Naive B cell (primary cell): ENCODE results near the gene TEX35. TPM values are rescaled to one million over a fixed set of nuclear protein-coding genes. Genes with fewer than 3 reads are reported as not detected.
A peak's percentile ranks its signal among the peaks of the same experiment; 100 is the strongest.

Source experiments
- ATAC-seq, 2 donors: fragments of 150-1000 bp; cut with Tn5 transposase; 2 replicates each; pipeline ENCODE4 v1.10.0; 2021; ENCODE audit warnings: low read depth in 2 of 2, mild to moderate bottlenecking in 2 of 2, moderate library complexity in 2 of 2
- DNase-seq: peaks from one replicate; pipeline ENCODE4 v3.0.0; 2022
- H3K27ac Mint-ChIP-seq, 6 donors: one replicate each; pipeline ENCODE4 v1.8.0; 2020 to 2022; ENCODE audit warnings: mild to moderate bottlenecking in 6 of 6, mixed read lengths in 6 of 6, moderate library complexity in 5 of 6, inconsistent platforms in 2 of 6
- H3K27me3 Mint-ChIP-seq, 3 donors: one replicate each; pipeline ENCODE4 v1.8.0; 2021 to 2022; ENCODE audit warnings: mixed read lengths in 3 of 3, mild to moderate bottlenecking in 1 of 3
- H3K36me3 Mint-ChIP-seq, 2 donors: one replicate each; pipeline ENCODE4 v1.8.0; 2020 to 2022; ENCODE audit warnings: mixed read lengths in 2 of 2, inconsistent platforms in 1 of 2, mild to moderate bottlenecking in 1 of 2
- H3K4me1 Mint-ChIP-seq, 3 donors: one replicate each; pipeline ENCODE4 v1.8.0; 2020 to 2022; ENCODE audit warnings: mixed read lengths in 3 of 3, inconsistent platforms in 1 of 3, mild to moderate bottlenecking in 1 of 3, moderate library complexity in 1 of 3
- H3K4me3 Mint-ChIP-seq, 8 donors: one replicate each; pipeline ENCODE4 v1.8.0; 2020 to 2022; ENCODE audit warnings: mild to moderate bottlenecking in 8 of 8, mixed read lengths in 8 of 8, moderate library complexity in 8 of 8, inconsistent platforms in 2 of 8
- H3K9me3 Mint-ChIP-seq, 7 donors: one replicate each; pipeline ENCODE4 v1.8.0; 2020 to 2022; ENCODE audit warnings: mixed read lengths in 7 of 7, mild to moderate bottlenecking in 5 of 7, inconsistent platforms in 2 of 7, moderate library complexity in 1 of 7
- polyA plus RNA-seq, 6 donors: library from polyadenylated mRNA; unstranded; fragments of 300-500 nt; fragmentation: Illumina TruSeq; gene quantifications; one replicate each; pipeline ENCODE4 v1.2.3, GENCODE V29; 2021; ENCODE audit warnings: low read depth in 6 of 6

TEX35 gene
- polyA plus RNA-seq, 6 donors from 2014 or later, result 0.14 to 0.67 (median 0.17) TPM

DNA sequence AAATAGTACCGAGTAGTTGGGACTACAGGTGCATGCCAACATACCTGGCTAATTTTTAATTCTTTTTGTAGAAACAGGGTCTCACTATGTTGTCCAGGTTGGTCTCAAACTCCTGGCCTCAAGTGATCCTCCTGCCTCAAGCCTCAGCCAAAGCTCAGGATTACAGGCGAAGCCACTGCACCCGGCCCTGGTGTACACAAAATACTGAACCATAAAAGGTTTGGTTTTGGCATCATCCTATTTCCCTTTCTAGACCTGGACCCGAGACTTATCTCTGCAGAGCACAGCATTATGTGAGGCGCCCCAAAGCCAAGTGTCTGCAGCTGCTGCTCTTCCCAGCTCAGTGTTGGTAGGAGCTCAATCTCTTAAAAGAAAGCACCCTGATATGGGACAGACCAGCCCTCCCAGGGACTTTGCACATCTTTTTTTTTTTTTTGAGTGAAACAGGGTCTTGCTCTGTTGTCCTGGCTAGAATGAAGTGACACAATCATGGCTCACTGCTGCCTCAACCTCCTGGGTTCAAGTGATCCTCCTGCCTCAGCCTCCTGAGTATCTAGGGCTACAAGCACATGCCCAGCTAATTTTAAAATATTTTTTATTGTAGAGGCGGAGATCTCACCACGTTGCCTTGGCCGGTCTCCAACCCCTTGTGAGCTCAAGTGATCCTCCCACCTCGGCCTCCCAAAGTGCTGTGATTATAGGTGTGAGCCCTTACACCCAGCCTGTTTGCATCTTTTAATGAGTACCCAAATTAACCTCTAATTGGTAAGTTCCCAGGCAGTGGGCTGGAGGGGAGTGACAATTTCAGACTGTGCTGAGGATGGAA, 20.4 kb downstream of the TEX35 start:
- Mint-ChIP-seq H3K27ac (peak overlapping the region in 1 of 6 donors; percentile 79), H3K4me3 (no peak overlapping the region), H3K9me3 (no peaks in the 10 kb centered on the region), H3K27me3 (peaks cover 0 to 4% (median 0%) of the 10 kb centered on the region in 3 donors), H3K4me1 (peaks cover 4 to 8% (median 7%) of the 10 kb centered on the region in 3 donors), H3K36me3 (no peaks in the 10 kb centered on the region)
- ATAC-seq, result no peak
- no peak for DNase-seq

DNA sequence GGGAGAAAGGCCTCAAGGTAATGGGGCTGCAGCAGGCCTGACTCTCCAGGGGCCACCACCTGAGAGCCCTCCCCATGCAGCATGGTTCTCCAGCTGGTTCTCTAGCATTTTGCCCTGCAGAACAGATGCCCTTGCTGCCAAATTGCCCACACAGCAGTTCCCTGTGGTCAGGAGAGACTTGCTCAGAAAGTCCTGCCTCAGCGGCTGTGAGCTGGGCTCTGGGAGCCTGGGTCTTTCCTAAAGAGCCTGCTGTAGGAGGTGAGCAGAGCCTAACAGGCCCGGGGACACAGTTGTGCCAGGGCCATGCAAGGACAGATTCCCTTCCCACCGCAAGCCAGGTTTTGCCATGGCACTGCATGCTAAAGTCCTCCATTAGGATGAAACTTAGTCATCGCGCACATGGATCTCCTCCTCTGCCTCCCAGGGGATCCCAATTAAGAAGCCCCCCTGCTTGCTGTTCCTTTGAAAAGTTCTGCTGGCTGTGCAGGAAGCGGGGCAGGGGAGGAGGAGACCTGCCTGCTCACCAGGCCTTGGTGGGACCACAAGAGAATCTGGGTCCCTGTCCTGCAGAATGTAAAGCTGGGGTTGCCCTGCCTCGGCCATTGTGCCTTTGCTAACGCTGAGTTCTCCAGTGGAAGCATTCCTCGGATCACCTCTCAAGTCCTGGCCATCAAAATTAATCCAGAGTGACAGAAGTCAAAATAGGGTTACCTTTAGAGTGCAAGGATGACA, 21.4 kb downstream of the TEX35 start:
- no peaks in the 10 kb centered on the region for H3K9me3 Mint-ChIP-seq
- DNase-seq, result no peak
- peaks cover 0 to 4% (median 0%) of the 10 kb centered on the region in 3 donors for H3K27me3 Mint-ChIP-seq
- H3K4me1 Mint-ChIP-seq, result peaks cover 4 to 8% (median 7%) of the 10 kb centered on the region in 3 donors
- no peaks in the 10 kb centered on the region for H3K36me3 Mint-ChIP-seq
- H3K27ac Mint-ChIP-seq, result no peak overlapping the region
- no peak for ATAC-seq
- H3K4me3 Mint-ChIP-seq, result no peak overlapping the region

DNA sequence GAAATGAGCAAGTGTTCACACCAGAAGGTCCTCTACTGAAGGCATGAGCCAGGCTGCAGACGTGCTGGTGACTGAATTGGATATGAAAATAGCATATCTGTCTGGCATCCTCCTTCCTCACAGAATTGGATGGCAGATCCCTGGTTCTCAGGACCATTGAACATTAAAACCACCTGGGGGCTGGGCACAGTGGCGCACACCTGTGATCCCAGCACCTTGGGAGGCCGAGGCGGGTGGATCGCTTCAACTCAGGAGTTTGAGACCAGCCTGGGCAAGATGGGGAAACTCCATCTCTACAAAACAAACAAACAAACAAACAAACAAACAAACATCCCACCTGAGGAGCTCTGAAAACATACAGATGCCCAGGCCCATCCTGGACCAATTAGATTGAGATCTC, 23.4 kb downstream of the TEX35 start:
- H3K27ac Mint-ChIP-seq, result no peak overlapping the region
- no peak overlapping the region for H3K4me3 Mint-ChIP-seq
- H3K4me1 Mint-ChIP-seq, result peaks cover 4 to 9% (median 8%) of the 10 kb centered on the region in 3 donors
- DNase-seq (no peak), ATAC-seq (no peak)
- peaks cover 0 to 4% (median 0%) of the 10 kb centered on the region in 3 donors for H3K27me3 Mint-ChIP-seq
- no peaks in the 10 kb centered on the region for H3K9me3 Mint-ChIP-seq
- no peaks in the 10 kb centered on the region for H3K36me3 Mint-ChIP-seq

DNA sequence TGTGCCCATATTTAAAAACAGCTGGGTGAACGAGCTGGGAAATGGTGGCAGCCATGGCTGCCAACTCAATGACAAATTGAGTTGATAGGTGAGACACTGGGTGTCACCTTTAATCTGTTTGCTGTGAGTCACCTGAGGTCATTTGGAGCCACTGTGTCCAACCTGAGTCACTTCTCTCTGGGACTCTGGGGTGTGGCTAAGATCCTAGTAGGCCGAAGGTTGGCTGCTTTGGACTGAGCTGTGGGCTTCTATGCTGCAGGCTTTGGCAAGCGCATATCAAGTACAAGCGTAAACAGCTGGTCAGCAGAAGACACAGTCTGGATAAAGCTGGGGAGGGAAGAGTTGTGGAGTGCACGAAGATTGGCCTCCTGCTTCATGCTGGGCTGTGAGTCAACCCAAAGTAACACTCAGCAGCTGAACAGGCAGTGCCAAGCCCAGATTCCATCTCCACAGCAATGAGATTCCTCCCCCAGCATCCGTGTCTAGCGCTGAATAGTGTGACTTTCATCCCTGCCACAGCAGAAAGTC, 24.0 kb downstream of the TEX35 start:
- no peaks in the 10 kb centered on the region for H3K9me3 Mint-ChIP-seq
- peaks cover 0 to 4% (median 0%) of the 10 kb centered on the region in 3 donors for H3K27me3 Mint-ChIP-seq
- H3K4me1 Mint-ChIP-seq, result peaks cover 5 to 11% (median 8%) of the 10 kb centered on the region in 3 donors
- H3K36me3 Mint-ChIP-seq, result no peaks in the 10 kb centered on the region
- no peak for ATAC-seq
- DNase-seq, result no peak
- no peak overlapping the region for H3K27ac Mint-ChIP-seq
- no peak overlapping the region for H3K4me3 Mint-ChIP-seq

DNA sequence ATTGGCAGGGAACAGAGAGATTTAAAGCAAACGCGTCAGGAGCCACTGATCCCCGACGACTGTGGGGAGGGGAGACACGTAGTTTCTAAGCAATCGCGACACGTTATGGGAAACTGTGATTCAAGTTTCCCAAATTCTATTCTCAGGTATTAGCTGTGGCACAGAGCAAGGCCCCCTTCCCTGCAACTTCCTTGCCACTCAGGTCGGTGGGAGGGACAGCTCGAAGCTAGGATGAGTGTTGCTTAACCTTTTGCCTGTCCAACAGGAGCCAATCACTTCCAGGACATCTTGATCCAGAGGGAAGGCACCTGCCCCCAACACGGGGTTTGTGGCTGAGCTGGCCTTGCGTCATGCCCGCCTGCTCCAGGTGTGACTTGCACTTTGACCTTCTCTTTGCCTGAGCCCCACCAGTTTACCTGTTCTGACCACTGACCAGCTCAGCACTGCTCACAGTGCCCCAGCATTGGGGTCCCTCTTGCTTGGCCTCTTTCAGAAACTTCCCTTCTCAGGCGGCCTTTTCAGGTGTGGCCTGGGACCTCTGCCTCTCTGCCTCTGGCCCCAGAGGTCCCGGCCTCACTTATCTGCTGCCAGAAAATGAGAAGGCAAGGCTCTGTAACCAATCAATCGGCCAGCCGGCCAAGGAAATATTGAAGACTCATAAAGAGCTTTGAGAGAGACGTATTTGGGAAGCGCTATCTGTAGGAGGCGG, 24.6 kb downstream of the TEX35 start:
- no peaks in the 10 kb centered on the region for H3K9me3 Mint-ChIP-seq
- peak overlapping the region in 2 of 8 donors; percentile 9 to 51 for H3K4me3 Mint-ChIP-seq
- H3K4me1 Mint-ChIP-seq, result peaks cover 3 to 11% (median 6%) of the 10 kb centered on the region in 3 donors
- H3K36me3 Mint-ChIP-seq, result no peaks in the 10 kb centered on the region
- H3K27me3 Mint-ChIP-seq, result no peaks in the 10 kb centered on the region
- DNase-seq (no peak), ATAC-seq (no peak)
- peak overlapping the region in 1 of 6 donors; percentile 63 for H3K27ac Mint-ChIP-seq

DNA sequence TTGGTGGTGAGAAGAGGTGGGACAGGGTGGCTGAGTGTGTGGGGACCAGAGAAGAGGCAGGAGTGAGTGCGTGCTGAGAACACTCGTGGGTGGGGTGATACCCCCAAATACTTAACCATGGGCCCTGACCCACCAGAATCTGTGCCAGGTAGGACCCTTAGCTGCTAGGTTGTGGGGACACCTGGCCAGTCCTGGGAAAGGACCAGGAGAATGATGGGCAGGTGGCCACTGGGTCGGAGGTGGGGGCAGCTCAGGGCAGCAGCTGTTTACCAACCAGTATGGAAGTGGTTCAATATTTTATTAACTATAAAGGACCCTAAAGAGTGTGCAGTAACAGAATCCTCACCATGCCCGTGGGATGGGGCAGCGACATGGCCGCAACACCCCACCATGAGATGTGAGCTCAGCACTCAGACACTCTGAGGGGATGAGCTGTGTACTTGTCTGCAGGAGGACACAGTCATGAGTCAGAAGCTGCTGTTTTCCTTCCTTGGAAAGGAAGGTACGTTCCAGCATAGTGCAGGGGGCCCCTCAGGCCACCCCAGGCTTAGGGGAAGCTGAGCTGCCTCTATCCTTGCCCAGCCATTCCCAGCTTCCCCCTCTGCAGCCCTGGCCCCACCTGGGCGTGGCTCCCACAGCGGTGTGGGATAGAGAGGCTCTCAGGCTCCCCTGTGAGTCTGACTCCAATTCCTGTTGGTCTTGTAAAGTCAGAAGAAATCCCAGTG, 25.4 kb downstream of the TEX35 start:
- peak overlapping the region in 2 of 8 donors; percentile 51 to 76 for H3K4me3 Mint-ChIP-seq
- ATAC-seq, result no peak
- no peaks in the 10 kb centered on the region for H3K36me3 Mint-ChIP-seq
- H3K27me3 Mint-ChIP-seq, result no peaks in the 10 kb centered on the region
- no peaks in the 10 kb centered on the region for H3K9me3 Mint-ChIP-seq
- H3K27ac Mint-ChIP-seq, result no peak overlapping the region
- H3K4me1 Mint-ChIP-seq, result peaks cover 6 to 14% (median 9%) of the 10 kb centered on the region in 3 donors
- DNase-seq, result no peak

DNA sequence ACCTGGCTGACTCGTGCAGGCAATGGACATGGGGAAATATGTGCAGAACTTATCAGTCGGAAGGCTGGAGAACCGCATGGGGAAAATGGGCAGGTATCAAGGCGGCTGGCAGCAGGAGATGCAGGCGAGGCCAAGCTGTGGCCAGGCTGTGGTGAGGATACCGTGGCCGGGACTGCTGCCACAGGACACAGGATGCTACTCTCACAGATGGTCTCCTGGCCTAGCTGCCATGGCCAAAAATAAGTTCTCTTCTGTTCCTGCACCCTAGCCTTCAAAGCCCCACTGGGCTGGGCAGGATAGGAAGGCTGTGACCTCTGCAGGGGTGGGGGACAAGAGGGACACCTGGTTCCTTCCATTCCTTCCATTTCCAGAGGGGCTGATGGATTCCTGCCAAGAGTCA, 26.4 kb downstream of the TEX35 start:
- ATAC-seq (no peak), DNase-seq (no peak)
- Mint-ChIP-seq H3K36me3 (no peaks in the 10 kb centered on the region), H3K4me3 (peak overlapping the region in 4 of 8 donors; percentile 37 to 76 (median 49)), H3K9me3 (no peaks in the 10 kb centered on the region), H3K27me3 (no peaks in the 10 kb centered on the region), H3K4me1 (peaks cover 13 to 24% (median 16%) of the 10 kb centered on the region in 3 donors), H3K27ac (peak overlapping the region in 2 of 6 donors; percentile 65 to 66)

DNA sequence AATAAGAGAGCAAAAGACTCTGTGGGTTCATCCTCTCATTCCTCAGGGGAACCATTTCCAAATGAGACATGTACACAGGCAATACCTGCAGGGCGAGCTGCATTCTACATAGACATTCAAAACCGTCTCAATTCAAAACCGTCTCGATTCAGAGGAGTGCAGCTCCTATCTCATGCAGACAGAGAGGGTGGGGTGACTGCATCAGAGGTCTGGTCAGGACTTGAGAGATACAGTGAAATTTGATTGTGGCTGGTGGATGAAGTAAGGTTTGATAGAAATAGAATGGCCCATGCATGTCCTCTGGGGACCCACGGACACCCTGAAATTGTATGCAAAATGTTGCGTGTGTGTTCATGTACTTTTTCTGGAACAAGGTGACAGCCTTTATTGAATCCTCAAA, 27.3 kb downstream of the TEX35 start:
- Mint-ChIP-seq H3K9me3 (no peaks in the 10 kb centered on the region), H3K4me3 (peak overlapping the region in 3 of 8 donors; percentile 42 to 98 (median 51)), H3K4me1 (peaks cover 20 to 33% (median 25%) of the 10 kb centered on the region in 3 donors), H3K27ac (peak overlapping the region in 1 of 6 donors; percentile 15), H3K27me3 (no peaks in the 10 kb centered on the region), H3K36me3 (peaks cover 1 to 8% of the 10 kb centered on the region in 2 donors)
- ATAC-seq, result no peak
- DNase-seq, result no peak

DNA sequence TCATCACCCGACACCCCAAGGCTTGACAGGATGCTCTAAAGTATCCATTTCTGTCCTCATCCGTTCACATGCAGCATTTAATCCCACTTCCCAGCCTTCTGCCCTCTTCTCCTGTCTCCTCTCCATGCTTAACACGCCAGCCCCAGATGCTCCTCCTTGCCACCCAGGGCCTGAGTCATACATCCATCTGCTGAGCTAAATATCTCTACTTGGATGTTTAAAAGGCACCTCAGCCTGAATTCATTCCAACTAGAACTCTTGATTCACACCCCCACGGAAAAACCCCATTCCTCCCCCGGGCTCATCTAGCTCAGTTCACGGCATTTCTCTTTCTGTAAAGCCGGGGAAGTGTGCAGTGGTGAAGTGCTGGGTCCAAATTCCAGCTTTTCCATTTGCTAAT, 27.7 kb downstream of the TEX35 start:
- DNase-seq (no peak), ATAC-seq (no peak)
- H3K9me3 Mint-ChIP-seq, result no peaks in the 10 kb centered on the region
- H3K36me3 Mint-ChIP-seq, result peaks cover 6 to 13% of the 10 kb centered on the region in 2 donors
- H3K27me3 Mint-ChIP-seq, result no peaks in the 10 kb centered on the region
- peaks cover 25 to 37% (median 29%) of the 10 kb centered on the region in 3 donors for H3K4me1 Mint-ChIP-seq
- no peak overlapping the region for H3K27ac Mint-ChIP-seq
- peak overlapping the region in 3 of 8 donors; percentile 42 to 98 (median 67) for H3K4me3 Mint-ChIP-seq

DNA sequence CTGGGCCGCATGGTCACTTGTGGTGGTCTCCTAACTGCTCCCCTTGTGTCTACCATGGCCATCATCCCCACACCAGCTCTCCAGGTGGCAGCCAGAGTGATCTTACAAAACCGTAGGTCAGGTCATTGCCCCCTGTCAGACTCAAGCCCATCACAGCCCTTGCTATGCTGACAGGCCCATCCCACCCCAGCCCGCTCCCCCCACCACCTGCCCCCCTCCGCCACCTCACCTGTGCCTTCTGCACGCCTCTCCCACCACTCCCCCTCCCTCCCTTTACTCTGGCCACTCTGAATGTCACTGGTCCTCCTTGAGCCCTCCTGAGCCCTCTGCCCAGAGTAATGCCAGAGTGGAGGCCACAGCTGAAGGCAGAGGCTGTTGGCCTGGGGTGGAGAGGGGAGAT, 28.5 kb downstream of the TEX35 start:
- peak overlapping the region in 3 of 6 donors; percentile 48 to 90 (median 87) for H3K27ac Mint-ChIP-seq

DNA sequence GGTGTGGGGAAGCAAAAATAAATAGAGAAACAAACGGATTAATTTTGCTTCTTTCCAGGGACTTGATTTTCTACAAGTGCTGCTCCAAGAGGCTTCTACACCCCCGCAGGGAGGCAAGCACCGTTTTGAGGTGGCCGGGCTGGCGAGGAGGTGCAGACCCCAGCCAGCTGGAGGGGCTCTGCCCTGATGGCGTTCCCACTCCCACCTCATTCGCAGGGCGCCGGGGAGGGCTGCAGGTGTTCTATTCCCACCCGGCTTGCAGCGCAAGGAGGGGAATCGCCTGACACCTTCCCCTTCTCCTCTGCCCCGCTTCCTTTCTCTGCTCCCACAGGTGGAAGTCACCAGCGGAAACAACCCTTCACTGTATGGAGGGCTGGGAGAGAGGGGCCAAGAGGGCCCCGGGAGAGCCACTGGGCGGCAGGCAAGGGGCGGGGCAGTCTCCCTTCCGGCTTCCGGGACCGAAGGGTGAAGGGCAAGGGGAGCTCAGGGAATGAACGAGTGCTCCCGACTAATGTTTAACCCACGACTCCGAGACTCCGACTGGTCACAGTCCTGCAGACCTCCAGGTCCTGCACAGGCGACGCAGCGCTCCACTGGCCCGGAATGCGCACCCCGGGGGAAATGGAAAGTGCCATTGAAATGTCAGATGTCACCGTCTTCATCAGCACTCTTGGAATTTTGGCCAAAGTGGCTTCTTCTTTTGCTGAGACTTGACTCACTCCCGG, 29.1 kb downstream of the TEX35 start:
- peaks cover 11 to 18% of the 10 kb centered on the region in 2 donors for H3K36me3 Mint-ChIP-seq
- H3K4me1 Mint-ChIP-seq, result peaks cover 30 to 42% (median 41%) of the 10 kb centered on the region in 3 donors
- peak overlapping the region; percentile 92 to 99 (median 98) for H3K4me3 Mint-ChIP-seq
- no peak for DNase-seq
- no peaks in the 10 kb centered on the region for H3K27me3 Mint-ChIP-seq
- ATAC-seq, result peak; percentile 2 to 3
- H3K9me3 Mint-ChIP-seq, result no peaks in the 10 kb centered on the region
- peak overlapping the region; percentile 48 to 96 (median 88) for H3K27ac Mint-ChIP-seq

More for the DNA sequence above, 28.5 kb downstream of the TEX35 start:
- H3K4me3 Mint-ChIP-seq, result peak overlapping the region; percentile 92 to 99 (median 98)
- no peak for ATAC-seq
- no peaks in the 10 kb centered on the region for H3K9me3 Mint-ChIP-seq
- no peaks in the 10 kb centered on the region for H3K27me3 Mint-ChIP-seq
- peaks cover 11 to 18% of the 10 kb centered on the region in 2 donors for H3K36me3 Mint-ChIP-seq
- no peak for DNase-seq
- H3K4me1 Mint-ChIP-seq, result peaks cover 30 to 42% (median 35%) of the 10 kb centered on the region in 3 donors
